ENCODE measurements around the gene COX7A2L. TPM values are rescaled to one million over a fixed set of nuclear protein-coding genes. Genes with fewer than 3 reads are reported as not detected.
A peak's percentile ranks its signal among the peaks of the same experiment; 100 is the strongest.
"Not testable (repeated sequence)": the region's sequence is repeated elsewhere in the genome, so short reads cannot be mapped to it uniquely, and the experiment has no call there.

COX7A2L gene
- total RNA-seq, 1 donor from 2014 or later: 83.3 TPM

GRCh38 chr2:42360493-42360889 is 526 bp downstream of the COX7A2L start:
- Mint-ChIP-seq H3K4me1 (ENCODE audit: low read depth) (peaks cover 51% of the 10 kb centered on the region), H3K4me3 (peak overlapping the region; percentile 94), H3K27me3 (ENCODE audit: insufficient read depth) (no peaks in the 10 kb centered on the region), H3K36me3 (ENCODE audit: low read depth) (peaks cover 10% of the 10 kb centered on the region), H3K9me3 (no peaks in the 10 kb centered on the region), H3K27ac (peak overlapping the region; percentile 92)
- no peak for DNase-seq (ENCODE audit: low spot score)
- intact Hi-C loops (cut with micrococcal nuclease): loop anchor here (2.0 to 10.0 kb wide), 8 partner anchors 30 to 2002 kb away; partner anchors contain the start of genes CAMKMT, DYNC2LI1, LRPPRC and PPM1B

GRCh38 chr2:42359965-42360483 is 993 bp downstream of the COX7A2L start:
- DNase-seq (ENCODE audit: low spot score): no peak
- intact Hi-C loops (cut with micrococcal nuclease): loop anchor here (2.0 to 10.0 kb wide), 8 partner anchors 29 to 2002 kb away; partner anchors contain the start of genes CAMKMT, DYNC2LI1, LRPPRC and PPM1B
- Mint-ChIP-seq H3K36me3 (ENCODE audit: low read depth) (peaks cover 10% of the 10 kb centered on the region), H3K4me1 (ENCODE audit: low read depth) (peaks cover 51% of the 10 kb centered on the region), H3K27me3 (ENCODE audit: insufficient read depth) (no peaks in the 10 kb centered on the region), H3K27ac (peak overlapping the region; percentile 92), H3K9me3 (no peaks in the 10 kb centered on the region), H3K4me3 (peak overlapping the region; percentile 94)

GRCh38 chr2:42359304-42359964 is 1.6 kb downstream of the COX7A2L start:
- Mint-ChIP-seq H3K36me3 (ENCODE audit: low read depth) (peaks cover 10% of the 10 kb centered on the region), H3K27ac (peak overlapping the region; percentile 92), H3K4me1 (ENCODE audit: low read depth) (peaks cover 51% of the 10 kb centered on the region), H3K27me3 (ENCODE audit: insufficient read depth) (no peaks in the 10 kb centered on the region), H3K4me3 (peak overlapping the region; percentile 94), H3K9me3 (no peaks in the 10 kb centered on the region)
- DNase-seq (ENCODE audit: low spot score): no peak
- intact Hi-C loops (cut with micrococcal nuclease): no loop called here

GRCh38 chr2:42353792-42354429 is 7.1 kb downstream of the COX7A2L start:
- no peak overlapping the region for H3K27ac Mint-ChIP-seq
- H3K4me1 Mint-ChIP-seq (ENCODE audit: low read depth): peaks cover 37% of the 10 kb centered on the region
- no peaks in the 10 kb centered on the region for H3K27me3 Mint-ChIP-seq (ENCODE audit: insufficient read depth)
- no peaks in the 10 kb centered on the region for H3K9me3 Mint-ChIP-seq
- peaks cover 29% of the 10 kb centered on the region for H3K36me3 Mint-ChIP-seq (ENCODE audit: low read depth)
- H3K4me3 Mint-ChIP-seq: no peak overlapping the region
- no peak for DNase-seq (ENCODE audit: low spot score)
- intact Hi-C loops (cut with micrococcal nuclease): no loop called here

- no peak for DNase-seq (ENCODE audit: low spot score)
- Mint-ChIP-seq H3K4me3 (no peak overlapping the region), H3K36me3 (ENCODE audit: low read depth) (peaks cover 37% of the 10 kb centered on the region), H3K9me3 (no peaks in the 10 kb centered on the region), H3K27me3 (ENCODE audit: insufficient read depth) (no peaks in the 10 kb centered on the region), H3K27ac (no peak overlapping the region), H3K4me1 (ENCODE audit: low read depth) (peaks cover 18% of the 10 kb centered on the region)
- intact Hi-C loops (cut with micrococcal nuclease): no loop called here
These were observed 9.2 kb downstream of the COX7A2L start for GRCh38 chr2:42351864-42352263.

- Mint-ChIP-seq H3K27ac (no peak overlapping the region), H3K4me3 (no peak overlapping the region), H3K36me3 (ENCODE audit: low read depth) (peaks cover 35% of the 10 kb centered on the region), H3K4me1 (ENCODE audit: low read depth) (peaks cover 12% of the 10 kb centered on the region), H3K27me3 (ENCODE audit: insufficient read depth) (no peaks in the 10 kb centered on the region), H3K9me3 (no peaks in the 10 kb centered on the region)
- DNase-seq (ENCODE audit: low spot score): no peak
- intact Hi-C loops (cut with micrococcal nuclease): no loop called here
These were observed 10.5 kb downstream of the COX7A2L start for GRCh38 chr2:42350434-42351063.

GRCh38 chr2:42348113-42348805 is 12.8 kb downstream of the COX7A2L start:
- peaks cover 11% of the 10 kb centered on the region for H3K4me1 Mint-ChIP-seq (ENCODE audit: low read depth)
- intact Hi-C loops (cut with micrococcal nuclease): no loop called here
- DNase-seq (ENCODE audit: low spot score): no peak
- H3K27me3 Mint-ChIP-seq (ENCODE audit: insufficient read depth): no peaks in the 10 kb centered on the region
- H3K27ac Mint-ChIP-seq: no peak overlapping the region
- no peaks in the 10 kb centered on the region for H3K9me3 Mint-ChIP-seq
- no peak overlapping the region for H3K4me3 Mint-ChIP-seq
- peaks cover 40% of the 10 kb centered on the region for H3K36me3 Mint-ChIP-seq (ENCODE audit: low read depth)

GRCh38 chr2:42347518-42347917 is 13.5 kb downstream of the COX7A2L start:
- H3K27ac Mint-ChIP-seq; H3K9me3 Mint-ChIP-seq; H3K4me3 Mint-ChIP-seq; DNase-seq (ENCODE audit: low spot score); H3K27me3 Mint-ChIP-seq (ENCODE audit: insufficient read depth); intact Hi-C loops (cut with micrococcal nuclease): not testable (repeated sequence)
- Mint-ChIP-seq H3K36me3 (ENCODE audit: low read depth) (peaks cover 40% of the 10 kb centered on the region), H3K4me1 (ENCODE audit: low read depth) (peaks cover 17% of the 10 kb centered on the region)

GRCh38 chr2:42346856-42347255 is 14.2 kb downstream of the COX7A2L start:
- H3K9me3 Mint-ChIP-seq; intact Hi-C loops (cut with micrococcal nuclease); H3K27ac Mint-ChIP-seq; DNase-seq (ENCODE audit: low spot score); H3K27me3 Mint-ChIP-seq (ENCODE audit: insufficient read depth); H3K4me3 Mint-ChIP-seq: not testable (repeated sequence)
- Mint-ChIP-seq H3K36me3 (ENCODE audit: low read depth) (peaks cover 43% of the 10 kb centered on the region), H3K4me1 (ENCODE audit: low read depth) (peaks cover 24% of the 10 kb centered on the region)

GRCh38 chr2:42345986-42346385 is 15.0 kb downstream of the COX7A2L start:
- Mint-ChIP-seq H3K36me3 (ENCODE audit: low read depth) (peaks cover 44% of the 10 kb centered on the region), H3K4me3 (no peak overlapping the region), H3K4me1 (ENCODE audit: low read depth) (peaks cover 31% of the 10 kb centered on the region), H3K9me3 (no peaks in the 10 kb centered on the region), H3K27ac (no peak overlapping the region), H3K27me3 (ENCODE audit: insufficient read depth) (no peaks in the 10 kb centered on the region)
- no peak for DNase-seq (ENCODE audit: low spot score)
- intact Hi-C loops (cut with micrococcal nuclease): no loop called here

- H3K9me3 Mint-ChIP-seq: no peaks in the 10 kb centered on the region
- H3K27me3 Mint-ChIP-seq (ENCODE audit: insufficient read depth): no peaks in the 10 kb centered on the region
- peaks cover 32% of the 10 kb centered on the region for H3K36me3 Mint-ChIP-seq (ENCODE audit: low read depth)
- H3K4me3 Mint-ChIP-seq: no peak overlapping the region
- H3K27ac Mint-ChIP-seq: peak overlapping the region; percentile 49
- DNase-seq (ENCODE audit: low spot score): no peak
- intact Hi-C loops (cut with micrococcal nuclease): no loop called here
- H3K4me1 Mint-ChIP-seq (ENCODE audit: low read depth): peaks cover 39% of the 10 kb centered on the region
These were observed 18.2 kb downstream of the COX7A2L start for GRCh38 chr2:42342795-42343241.

- Mint-ChIP-seq H3K27ac (peak overlapping the region; percentile 82), H3K36me3 (ENCODE audit: low read depth) (peaks cover 34% of the 10 kb centered on the region), H3K4me1 (ENCODE audit: low read depth) (peaks cover 39% of the 10 kb centered on the region), H3K9me3 (no peaks in the 10 kb centered on the region), H3K27me3 (ENCODE audit: insufficient read depth) (no peaks in the 10 kb centered on the region), H3K4me3 (no peak overlapping the region)
- DNase-seq (ENCODE audit: low spot score): no peak
- intact Hi-C loops (cut with micrococcal nuclease): no loop called here
These were observed 18.8 kb downstream of the COX7A2L start for GRCh38 chr2:42342061-42342794.

All from activated T-helper 1 cell treated with anti-CD3 and anti-CD28 coated beads, Interleukin-12 subunit alpha, Interleukin-12 subunit beta, Interleukin-2, Interleukin-4 antibody, amounts not matched to agents 30 ng/mL and 10 ng/mL and 1 ng/mL, durations not matched to agents 14 hours and 24 hours and 36 hours (primary cell).